Kidney (tissue), 14 donors: ENCODE results near the gene TNNC1. TPM values are rescaled to one million over a fixed set of nuclear protein-coding genes. Genes with fewer than 3 reads are reported as not detected.
A peak's percentile ranks its signal among the peaks of the same experiment; 100 is the strongest.

ENCODE experiments used
- DNase-seq, 5 donors: peaks; one replicate each; pipeline ENCODE4 v3.0.0-alpha.2; 2013 to 2020
- FAIRE-seq: peaks from 2 replicates; lab custom pipeline; 2012; peaks lifted over from hg19 to GRCh38; lab: Jason Lieb, UNC
- H3K27ac ChIP-seq, 2 donors: one replicate each; pipeline ENCODE4 v1.7.0; 2013; ENCODE audit warnings: low read depth in 2 of 2, low read length in 2 of 2, inconsistent platforms in 1 of 2
- H3K27me3 ChIP-seq: one replicate; pipeline ENCODE4 v1.7.1; 2013; ENCODE audit warnings: low read length, inconsistent platforms; ENCODE audit not compliant: control insufficient read depth, insufficient read depth
- H3K36me3 ChIP-seq, 3 donors: one replicate each; pipeline versions ENCODE4 v1.7.0 to v1.7.1; 2013; ENCODE audit warnings: low read length in 3 of 3, control low read depth in 1 of 3, inconsistent platforms in 1 of 3; ENCODE audit not compliant: insufficient read depth in 3 of 3, control insufficient read depth in 2 of 3
- H3K4me1 ChIP-seq, 3 donors: one replicate each; pipeline versions ENCODE4 v1.7.0 to v1.7.1; 2013; ENCODE audit warnings: low read length in 3 of 3, inconsistent platforms in 1 of 3, low read depth in 1 of 3; ENCODE audit not compliant: control insufficient read depth in 2 of 3, insufficient read depth in 2 of 3
- H3K4me3 ChIP-seq, 3 donors: one replicate each; pipeline versions ENCODE4 v1.7.0 to v1.8.1; 2013; ENCODE audit warnings: low read length in 3 of 3, control low read depth in 1 of 3, inconsistent platforms in 1 of 3
- H3K9ac ChIP-seq, 3 donors: one replicate each; pipeline versions ENCODE4 v1.7.0 to v1.7.1; 2013; ENCODE audit warnings: low read length in 3 of 3, control low read depth in 1 of 3, inconsistent platforms in 1 of 3
- H3K9me3 ChIP-seq, 3 donors: one replicate each; pipeline versions ENCODE4 v1.7.0 to v1.7.1; 2013; ENCODE audit warnings: low read length in 3 of 3, control low read depth in 1 of 3, inconsistent platforms in 1 of 3; ENCODE audit not compliant: control insufficient read depth in 2 of 3, insufficient read depth in 1 of 3
- CTCF ChIP-seq: IDR thresholded peaks from 3 replicates; pipeline ENCODE4 v1.5.1; 2012; ENCODE audit warnings: mild to moderate bottlenecking, moderate library complexity, borderline replicate concordance; ENCODE audit not compliant: insufficient read depth; ENCODE audit errors: extremely low read depth
- intact Hi-C: fragments of 100-400 bp; cut with DNase I; formaldehyde crosslinking; loops from one replicate; pipeline ENCODE4 v1.11.1; 2022
- polyA plus RNA-seq: library from polyadenylated mRNA; stranded (reverse); fragments of 350-450 nt; fragmentation: Illumina TruSeq; extraction: RNeasy Lipid Tissue Mini Kit (QIAGEN cat#74804); gene quantifications from one replicate; pipeline ENCODE4 v1.2.3, GENCODE V29; 2014; ENCODE audit warnings: low read depth, low replicate concordance; ENCODE audit not compliant: insufficient read depth
- total RNA-seq: library from RNA; stranded (reverse); fragmentation: NEBNext Ultra II Directional; extraction: Animal tissue kit (Norgen Biotek cat#: 25700); gene quantifications from one replicate; pipeline ENCODE4 v1.2.1, GENCODE V29; 2021
- donor health status: control.
- donor health status: control.
- donor health status: control.
- donor health status: control.
- donor health status: control.
- donor health status: DM: yes; HTN: yes; CAD: no.
- donor health status: Normal renal cell carcinoma (clear cell type).

Gene TNNC1
- total and polyA plus RNA-seq, 2 donors from 2014 or later = 2.2 to 86.6 TPM

GRCh38 chr3:52443791-52444687 is 9.8 kb downstream of the TNNC1 start:
- Histone ChIP-seq H3K27me3 (no peaks in the 10 kb centered on the region), H3K27ac (no peak overlapping the region), H3K36me3 (no peaks in the 10 kb centered on the region), H3K4me1 (peaks cover 0 to 11% (median 0%) of the 10 kb centered on the region in 3 donors), H3K9me3 (no peaks in the 10 kb centered on the region), H3K9ac (no peak overlapping the region), H3K4me3 (peak overlapping the region in 2 of 3 donors; percentile 11 to 31)
- FAIRE-seq (no peak), DNase-seq (peak in 1 of 5 donors; percentile 38)
- no peak for TF ChIP-seq CTCF
- intact Hi-C loops = no loop called here

GRCh38 chr3:52443268-52443610 is 10.6 kb downstream of the TNNC1 start:
- H3K27me3 ChIP-seq = no peaks in the 10 kb centered on the region
- no peak overlapping the region for H3K9ac ChIP-seq
- peak overlapping the region in 1 of 3 donors; percentile 31 for H3K4me3 ChIP-seq
- no peak for DNase-seq
- H3K4me1 ChIP-seq = peaks cover 0 to 11% (median 0%) of the 10 kb centered on the region in 3 donors
- TF ChIP-seq CTCF = no peak
- H3K36me3 ChIP-seq = no peaks in the 10 kb centered on the region
- no peak overlapping the region for H3K27ac ChIP-seq
- intact Hi-C loops = no loop called here
- no peaks in the 10 kb centered on the region for H3K9me3 ChIP-seq
- no peak for FAIRE-seq

- no peaks in the 10 kb centered on the region for H3K9me3 ChIP-seq
- FAIRE-seq (no peak), DNase-seq (no peak)
- H3K9ac ChIP-seq = no peak overlapping the region
- no peak for TF ChIP-seq CTCF
- no peaks in the 10 kb centered on the region for H3K36me3 ChIP-seq
- H3K4me1 ChIP-seq = peaks cover 0 to 11% (median 0%) of the 10 kb centered on the region in 3 donors
- intact Hi-C loops = no loop called here
- H3K27me3 ChIP-seq = no peaks in the 10 kb centered on the region
- peak overlapping the region in 1 of 3 donors; percentile 31 for H3K4me3 ChIP-seq
- no peak overlapping the region for H3K27ac ChIP-seq
Measured at GRCh38 chr3:52442409-52443267, 11.2 kb downstream of the TNNC1 start.
